T-helper 17 cell (primary cell): ENCODE results near the gene TEX13B. TPM values are rescaled to one million over a fixed set of nuclear protein-coding genes. Genes with fewer than 3 reads are reported as not detected.

Experiments used
- total RNA-seq, 4 donors: library from RNA in 2 of 4; stranded (reverse) in 2 of 4; gene quantifications; one replicate each; pipeline ENCODE4 v1.2.3 and lab custom pipeline; 2022 to 2026

TEX13B gene
- total RNA-seq, 2 donors from 2014 or later = not detected

Other genes starting within 250 kb of the TEX13B start
- 1,000 to 10,000 TPM; 1,559 to 2,031 TPM for gene TSC22D3, start 206.6 kb downstream of the TEX13B start, total RNA-seq
- under 1 TPM in 1 of 2 donors, not detected in 1; 0.21 TPM for gene NCBP2L, start 204.6 kb downstream of the TEX13B start, total RNA-seq
- gene MID2, start 156.5 kb downstream of the TEX13B start, total RNA-seq = 10 to 100 TPM; 11.7 to 14.0 TPM
- 10 to 100 TPM; 20.9 to 32.6 TPM for gene VSIG1, start 62.7 kb upstream of the TEX13B start, total RNA-seq
- 10 to 100 TPM; 14.3 to 17.5 TPM for gene PSMD10, start 109.2 kb upstream of the TEX13B start, total RNA-seq
- gene ATG4A, start 109.4 kb upstream of the TEX13B start, total RNA-seq = 1 to 10 TPM; 8.2 to 8.3 TPM